K562 (cell line): Measurements from ENCODE around the gene ADCY9. TPM values are rescaled to one million over a fixed set of nuclear protein-coding genes. Genes with fewer than 3 reads are reported as not detected.
A peak's percentile ranks its signal among the peaks of the same experiment; 100 is the strongest.

ENCODE experiments used
- ATAC-seq: fragments of 200-7000 bp; cut with Tn5 transposase; 3 replicates; pipeline ENCODE4 v1.9.1; 2020; ENCODE audit warnings: moderate library complexity
- BruUV-seq: library from RNA; stranded (reverse); fragments of 400-500 nt; replicated peaks from 2 replicates; lab custom pipeline; 2021; lab: Mats Ljungman, UMichigan
- CTCF ChIA-PET: fragments of 300-600 bp; formaldehyde crosslinking; extraction: SDS; loops from one replicate; lab custom pipeline; 2021; ENCODE audit warnings: low intra/inter-chr PET ratio; lab: Yijun Ruan, JAX
- POLR2A ChIA-PET: fragments of 300-600, 350-650 bp; sonication (Branson Sonifier 250); formaldehyde crosslinking; extraction: SDS; loops from one replicate; lab custom pipeline; 2021; ENCODE audit warnings: antibody characterized with exemption, inconsistent platforms; lab: Yijun Ruan, JAX
- DNase-seq, 4 experiments: peaks; one replicate each; pipeline versions ENCODE4 v3.0.0 to v3.0.0-alpha.2; 2011 to 2018; ENCODE audit warnings: low spot score in 3 of 4, mixed read lengths in 3 of 4; ENCODE audit errors: extremely low read depth in 1 of 4
- FAIRE-seq: peaks from 2 replicates; lab custom pipeline; 2011; peaks lifted over from hg19 to GRCh38; lab: Jason Lieb, UNC
- H2AFZ ChIP-seq: 2 replicates; pipeline ENCODE4 v1.6.0; 2011; ENCODE audit warnings: low read depth, low read length, control low read depth, inconsistent platforms
- H3K27ac ChIP-seq: fragments of 200-600 bp; 3 replicates; pipeline ENCODE4 v1.8.0; 2011; ENCODE audit warnings: low read depth, mild to moderate bottlenecking, control low read depth, inconsistent platforms, low read length, moderate library complexity, mixed read lengths; ENCODE audit errors: extremely low read depth
- H3K27me3 ChIP-seq, 2 experiments: fragments of 300-600 bp in 1 of 2; 2 replicates in 1 of 2; 3 replicates in 1 of 2; pipeline versions ENCODE4 v1.6.0 to v1.8.0; 2011; ENCODE audit warnings: inconsistent platforms in 2 of 2, low read length in 2 of 2, mild to moderate bottlenecking in 1 of 2, mixed read lengths in 1 of 2, moderate library complexity in 1 of 2; ENCODE audit not compliant: control insufficient read depth in 2 of 2, insufficient read depth in 2 of 2
- H3K36me3 ChIP-seq: fragments of 300-600 bp; 3 replicates; pipeline ENCODE4 v1.8.0; 2011; ENCODE audit warnings: mild to moderate bottlenecking, low read length, inconsistent platforms; ENCODE audit not compliant: control insufficient read depth, insufficient read depth
- H3K4me1 ChIP-seq, 2 experiments: fragments of 200-600 bp in 1 of 2; replicated peaks in 1 of 2; 2 replicates in 1 of 2; 3 replicates in 1 of 2; pipeline versions ENCODE4 v1.5.1 to v1.8.0; 2011; ENCODE audit warnings: inconsistent platforms in 2 of 2, low read length in 2 of 2, mild to moderate bottlenecking in 1 of 2, mixed read lengths in 1 of 2, moderate library complexity in 1 of 2; ENCODE audit not compliant: control insufficient read depth in 2 of 2, insufficient read depth in 2 of 2
- H3K4me2 ChIP-seq: 2 replicates; pipeline ENCODE4 v1.6.1; 2011; ENCODE audit warnings: low read length, control low read depth, inconsistent platforms, mixed read lengths; ENCODE audit not compliant: insufficient read depth
- H3K4me3 ChIP-seq: fragments of 200-600 bp; sonication (generic), shearing (Covaris generic); 2 replicates; pipeline ENCODE4 v1.5.1; 2016; ENCODE audit warnings: control low read depth, inconsistent platforms
- H3K79me2 ChIP-seq: fragments of 200-600 bp; 3 replicates; pipeline ENCODE4 v1.8.0; 2011; ENCODE audit warnings: low read length, inconsistent platforms; ENCODE audit not compliant: control insufficient read depth, insufficient read depth
- H3K9ac ChIP-seq, 2 experiments: 2 replicates each; pipeline versions ENCODE4 v1.6.0 to v1.6.1; 2011; ENCODE audit warnings: low read depth in 2 of 2, low read length in 2 of 2, control low read depth in 1 of 2, inconsistent platforms in 1 of 2, mild to moderate bottlenecking in 1 of 2, mixed read lengths in 1 of 2; ENCODE audit not compliant: insufficient read depth in 1 of 2
- H3K9me1 ChIP-seq: one replicate; pipeline ENCODE4 v1.6.0; 2011; ENCODE audit warnings: inconsistent platforms, mild to moderate bottlenecking, low read length, moderate library complexity; ENCODE audit not compliant: control insufficient read depth, insufficient read depth
- H3K9me3 ChIP-seq: replicated peaks from 2 replicates; pipeline ENCODE4 v1.5.1; 2011; ENCODE audit warnings: low read depth, low read length, inconsistent platforms; ENCODE audit not compliant: control insufficient read depth, insufficient read depth
- H4K20me1 ChIP-seq: replicated peaks from 2 replicates; pipeline ENCODE4 v1.6.1; 2011; ENCODE audit warnings: low read length, inconsistent platforms, mixed read lengths; ENCODE audit not compliant: control insufficient read depth, insufficient read depth
- BCOR ChIP-seq: fragments of 450-650 bp; IDR thresholded peaks from 2 replicates; pipeline ENCODE4 v1.6.1; 2016
- CTCF ChIP-seq, 3 experiments: IDR thresholded peaks in 2 of 3; conservative IDR thresholded peaks in 1 of 3; 2 replicates each; pipeline ENCODE4 v1.5.1; 2011 to 2012; ENCODE audit warnings: low read length in 3 of 3, mild to moderate bottlenecking in 3 of 3, control low read depth in 2 of 3, improper control_type of control experiment in 1 of 3, inconsistent platforms in 1 of 3, low read depth in 1 of 3, mixed read lengths in 1 of 3, moderate library complexity in 1 of 3; ENCODE audit not compliant: insufficient read depth in 2 of 3
- WGBS: fragments of 100-300 bp; shearing (Covaris generic); methylation state at CpG from one replicate; pipeline ENCODE4 v1.1.6; 2016; ENCODE audit warnings: low coverage, mixed read lengths; ENCODE audit not compliant: insufficient coverage; ENCODE audit errors: missing lambda C conversion rate; 5-methylcytosine and 5-hydroxymethylcytosine counted together
- in situ Hi-C: fragments of 300-500 bp; cut with MboI; formaldehyde crosslinking; loops from 4 replicates; pipeline ENCODE4 v1.15.0; 2018; ENCODE audit warnings: inconsistent platforms, mixed read lengths
- intact Hi-C: fragments of 100-400 bp; cut with micrococcal nuclease; formaldehyde crosslinking; loops from 2 replicates; pipeline ENCODE4 v1.14.2; 2022
- polyA plus RNA-seq, 8 experiments: library from polyadenylated mRNA; depleted of rRNA in 4 of 8; stranded (reverse) in 5 of 8; unstranded in 3 of 8; fragments of >200 nt; fragmentation: Nextera tagmentation in 2 of 8; fragmentation: Illumina TruSeq in 1 of 8; extraction: Ambion mirVana in 2 of 8; extraction: Trizol in 1 of 8; gene quantifications; 2 replicates each; pipeline versions ENCODE4 v1.2.1 to v1.2.3, GENCODE V29; 2011 to 2014; ENCODE audit warnings: inconsistent platforms in 1 of 8, missing spikeins in 1 of 8
- total RNA-seq, 7 experiments: library from RNA; depleted of rRNA in 6 of 7; stranded (reverse); fragments of >200 nt in 6 of 7; fragmentation: Illumina TruSeq in 2 of 7; extraction: Trizol in 2 of 7; gene quantifications; 2 replicates each; pipeline versions ENCODE4 v1.2.1 to v1.2.3, GENCODE V29; 2011 to 2021; ENCODE audit warnings: low replicate concordance in 1 of 7

ADCY9 gene
- total and polyA plus RNA-seq, 9 of the 15 experiments (the other 6 are each of a cell fraction or from before 2014, with no cell fraction given) = 0.03 to 0.29 (median 0.17) TPM

- TF ChIP-seq CTCF (IDR thresholded peaks at IDR 0.05 in 2 of 3, conservative IDR thresholded peaks at IDR 0.05 in 1 of 3; ENCODE audit: insufficient read depth in 2 of 3, low read depth in 1 of 3, low read length in 3 of 3) (0 out of 6 replicates have a peak, but pooled peaks of 1 of the 3 experiments have one; percentile 9), BCOR (no peak)
- FAIRE-seq (no peak), ATAC-seq (no peak), DNase-seq (no peak)
- H3K9me3 ChIP-seq = no peaks in the 10 kb centered on the region
- no peaks in the 10 kb centered on the region for H3K9me1 ChIP-seq
- H3K27me3 ChIP-seq = peaks cover 24 to 51% of the 10 kb centered on the region in 2 experiments
- no peak overlapping the region for H3K4me2 ChIP-seq
- BruUV-seq = no TSS peak
- H4K20me1 ChIP-seq = no peaks in the 10 kb centered on the region
- H3K4me3 ChIP-seq = no peak overlapping the region
- ChIA-PET POLR2A (interaction anchor here (0.6 kb wide), 1 partner anchor 40 kb away, joined by 3 read pairs; no protein-coding TSS in a partner anchor), CTCF (no interaction called here)
- H2AFZ ChIP-seq = no peak overlapping the region
- no peaks in the 10 kb centered on the region; a peak in 1 of 5 replicates for H3K4me1 ChIP-seq
- H3K27ac ChIP-seq = no peak overlapping the region
- WGBS = 1% methylated on average over 7 of the region's 7 CpGs
- no peaks in the 10 kb centered on the region for H3K36me3 ChIP-seq
- no peak overlapping the region for H3K9ac ChIP-seq
- intact Hi-C loops (no loop called here), in situ Hi-C loops (no loop called here)
- H3K79me2 ChIP-seq = no peaks in the 10 kb centered on the region
Measured at GRCh38 chr16:4160658-4161430, 44.6 kb upstream of the ADCY9 start.
